ENCODE results near the gene CD300LD. TPM values are rescaled to one million over a fixed set of nuclear protein-coding genes. Genes with fewer than 3 reads are reported as not detected.

The CD300LD gene
- total and polyA plus RNA-seq, 2 experiments from 2014 or later, result not detected

DNA sequence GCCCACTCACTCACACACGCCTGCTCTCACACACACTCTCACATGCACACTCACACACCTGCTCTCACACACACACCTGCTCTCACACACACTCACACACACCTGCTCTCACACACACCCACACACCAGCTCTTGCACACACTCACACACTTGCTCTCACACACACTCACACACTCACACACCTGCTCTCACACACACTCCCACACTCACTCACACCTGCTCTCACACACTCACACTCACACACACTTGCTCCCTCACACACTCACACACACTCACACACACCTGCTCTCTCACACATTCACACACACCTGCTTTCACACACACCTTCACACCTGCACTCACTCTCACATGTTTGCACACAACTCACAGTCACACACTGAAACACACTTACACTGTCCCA lies 28.7 kb downstream of the CD300LD start (continued):
- TF ChIP-seq, protein P1, sequence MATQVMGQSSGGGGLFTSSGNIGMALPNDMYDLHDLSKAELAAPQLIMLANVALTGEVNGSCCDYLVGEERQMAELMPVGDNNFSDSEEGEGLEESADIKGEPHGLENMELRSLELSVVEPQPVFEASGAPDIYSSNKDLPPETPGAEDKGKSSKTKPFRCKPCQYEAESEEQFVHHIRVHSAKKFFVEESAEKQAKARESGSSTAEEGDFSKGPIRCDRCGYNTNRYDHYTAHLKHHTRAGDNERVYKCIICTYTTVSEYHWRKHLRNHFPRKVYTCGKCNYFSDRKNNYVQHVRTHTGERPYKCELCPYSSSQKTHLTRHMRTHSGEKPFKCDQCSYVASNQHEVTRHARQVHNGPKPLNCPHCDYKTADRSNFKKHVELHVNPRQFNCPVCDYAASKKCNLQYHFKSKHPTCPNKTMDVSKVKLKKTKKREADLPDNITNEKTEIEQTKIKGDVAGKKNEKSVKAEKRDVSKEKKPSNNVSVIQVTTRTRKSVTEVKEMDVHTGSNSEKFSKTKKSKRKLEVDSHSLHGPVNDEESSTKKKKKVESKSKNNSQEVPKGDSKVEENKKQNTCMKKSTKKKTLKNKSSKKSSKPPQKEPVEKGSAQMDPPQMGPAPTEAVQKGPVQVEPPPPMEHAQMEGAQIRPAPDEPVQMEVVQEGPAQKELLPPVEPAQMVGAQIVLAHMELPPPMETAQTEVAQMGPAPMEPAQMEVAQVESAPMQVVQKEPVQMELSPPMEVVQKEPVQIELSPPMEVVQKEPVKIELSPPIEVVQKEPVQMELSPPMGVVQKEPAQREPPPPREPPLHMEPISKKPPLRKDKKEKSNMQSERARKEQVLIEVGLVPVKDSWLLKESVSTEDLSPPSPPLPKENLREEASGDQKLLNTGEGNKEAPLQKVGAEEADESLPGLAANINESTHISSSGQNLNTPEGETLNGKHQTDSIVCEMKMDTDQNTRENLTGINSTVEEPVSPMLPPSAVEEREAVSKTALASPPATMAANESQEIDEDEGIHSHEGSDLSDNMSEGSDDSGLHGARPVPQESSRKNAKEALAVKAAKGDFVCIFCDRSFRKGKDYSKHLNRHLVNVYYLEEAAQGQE (IDR thresholded peaks at IDR 0.05; ENCODE audit: unreplicated experiment), result no peak
- no peak for TF ChIP-seq CREB1 (CRISPR knock-in tag; IDR thresholded peaks at IDR 0.05; ENCODE audit: low read depth)
- TF ChIP-seq, protein P2, sequence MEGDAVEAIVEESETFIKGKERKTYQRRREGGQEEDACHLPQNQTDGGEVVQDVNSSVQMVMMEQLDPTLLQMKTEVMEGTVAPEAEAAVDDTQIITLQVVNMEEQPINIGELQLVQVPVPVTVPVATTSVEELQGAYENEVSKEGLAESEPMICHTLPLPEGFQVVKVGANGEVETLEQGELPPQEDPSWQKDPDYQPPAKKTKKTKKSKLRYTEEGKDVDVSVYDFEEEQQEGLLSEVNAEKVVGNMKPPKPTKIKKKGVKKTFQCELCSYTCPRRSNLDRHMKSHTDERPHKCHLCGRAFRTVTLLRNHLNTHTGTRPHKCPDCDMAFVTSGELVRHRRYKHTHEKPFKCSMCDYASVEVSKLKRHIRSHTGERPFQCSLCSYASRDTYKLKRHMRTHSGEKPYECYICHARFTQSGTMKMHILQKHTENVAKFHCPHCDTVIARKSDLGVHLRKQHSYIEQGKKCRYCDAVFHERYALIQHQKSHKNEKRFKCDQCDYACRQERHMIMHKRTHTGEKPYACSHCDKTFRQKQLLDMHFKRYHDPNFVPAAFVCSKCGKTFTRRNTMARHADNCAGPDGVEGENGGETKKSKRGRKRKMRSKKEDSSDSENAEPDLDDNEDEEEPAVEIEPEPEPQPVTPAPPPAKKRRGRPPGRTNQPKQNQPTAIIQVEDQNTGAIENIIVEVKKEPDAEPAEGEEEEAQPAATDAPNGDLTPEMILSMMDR (conservative IDR thresholded peaks at IDR 0.05; ENCODE audit: low read depth in 2 of 2), result no peak
- TF ChIP-seq EZH2phosphoT487 (IDR thresholded peaks at IDR 0.05; ENCODE audit: unreplicated experiment), result no peak
- TF ChIP-seq ZNF114 (CRISPR knock-in tag; IDR thresholded peaks at IDR 0.05), result no peak
- no peak for TF ChIP-seq NANOG (IDR thresholded peaks at IDR 0.05; ENCODE audit: borderline replicate concordance)

DNA sequence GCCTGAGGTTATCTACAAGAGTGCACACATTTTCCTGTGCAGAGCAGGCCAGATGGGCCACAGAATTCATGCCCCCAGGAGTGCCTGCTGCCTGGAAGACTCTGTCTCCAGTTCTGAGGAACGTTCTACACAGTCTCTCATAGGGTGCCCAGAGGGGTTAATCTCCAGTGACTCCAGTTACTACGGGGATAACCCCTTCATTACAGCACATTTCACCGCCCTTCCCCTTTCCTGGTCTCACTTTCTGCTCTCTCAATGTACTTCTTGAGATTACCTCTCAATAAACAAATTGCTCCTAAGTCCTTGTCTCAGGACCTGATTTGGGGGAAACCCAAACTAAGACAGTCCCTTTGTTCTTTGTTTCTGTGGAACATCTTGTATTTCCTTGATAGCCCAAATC lies 30.5 kb downstream of the CD300LD start:
- DNase-seq (ENCODE audit: low spot score), result no peak
- H3K27ac ChIP-seq (ENCODE audit: low read depth), result no peak overlapping the region
- H3K4me3 ChIP-seq, result no peak overlapping the region
- peaks cover 4% of the 10 kb centered on the region; the same call in 1 of the 2 replicates for H3K9me2 ChIP-seq (ENCODE audit: insufficient read depth)
- no peak for ATAC-seq
- Mint-ChIP-seq H3K36me3 (ENCODE audit: low read depth) (peaks cover 15% of the 10 kb centered on the region), H3K4me1 (peaks cover 12% of the 10 kb centered on the region; the same call in 2 of the 3 replicates), H3K27ac (no peak overlapping the region), H3K4me3 (no peak overlapping the region), H3K27me3 (ENCODE audit: insufficient read depth, low read depth, poor library complexity) (peaks cover 11% of the 10 kb centered on the region), H3K9me3 (peaks cover 28% of the 10 kb centered on the region)
- no peaks in the 10 kb centered on the region for H3K79me2 ChIP-seq (replicated peaks; ENCODE audit: insufficient read depth)
- H3K4me1 ChIP-seq (ENCODE audit: insufficient read depth), result 0 out of 2 replicates have a peak, but pooled peaks cover 4% of the 10 kb centered on the region
- no peak overlapping the region for H3K4me2 ChIP-seq
- H2AFZ ChIP-seq, result no peak overlapping the region
- TF ChIP-seq, protein P3, sequence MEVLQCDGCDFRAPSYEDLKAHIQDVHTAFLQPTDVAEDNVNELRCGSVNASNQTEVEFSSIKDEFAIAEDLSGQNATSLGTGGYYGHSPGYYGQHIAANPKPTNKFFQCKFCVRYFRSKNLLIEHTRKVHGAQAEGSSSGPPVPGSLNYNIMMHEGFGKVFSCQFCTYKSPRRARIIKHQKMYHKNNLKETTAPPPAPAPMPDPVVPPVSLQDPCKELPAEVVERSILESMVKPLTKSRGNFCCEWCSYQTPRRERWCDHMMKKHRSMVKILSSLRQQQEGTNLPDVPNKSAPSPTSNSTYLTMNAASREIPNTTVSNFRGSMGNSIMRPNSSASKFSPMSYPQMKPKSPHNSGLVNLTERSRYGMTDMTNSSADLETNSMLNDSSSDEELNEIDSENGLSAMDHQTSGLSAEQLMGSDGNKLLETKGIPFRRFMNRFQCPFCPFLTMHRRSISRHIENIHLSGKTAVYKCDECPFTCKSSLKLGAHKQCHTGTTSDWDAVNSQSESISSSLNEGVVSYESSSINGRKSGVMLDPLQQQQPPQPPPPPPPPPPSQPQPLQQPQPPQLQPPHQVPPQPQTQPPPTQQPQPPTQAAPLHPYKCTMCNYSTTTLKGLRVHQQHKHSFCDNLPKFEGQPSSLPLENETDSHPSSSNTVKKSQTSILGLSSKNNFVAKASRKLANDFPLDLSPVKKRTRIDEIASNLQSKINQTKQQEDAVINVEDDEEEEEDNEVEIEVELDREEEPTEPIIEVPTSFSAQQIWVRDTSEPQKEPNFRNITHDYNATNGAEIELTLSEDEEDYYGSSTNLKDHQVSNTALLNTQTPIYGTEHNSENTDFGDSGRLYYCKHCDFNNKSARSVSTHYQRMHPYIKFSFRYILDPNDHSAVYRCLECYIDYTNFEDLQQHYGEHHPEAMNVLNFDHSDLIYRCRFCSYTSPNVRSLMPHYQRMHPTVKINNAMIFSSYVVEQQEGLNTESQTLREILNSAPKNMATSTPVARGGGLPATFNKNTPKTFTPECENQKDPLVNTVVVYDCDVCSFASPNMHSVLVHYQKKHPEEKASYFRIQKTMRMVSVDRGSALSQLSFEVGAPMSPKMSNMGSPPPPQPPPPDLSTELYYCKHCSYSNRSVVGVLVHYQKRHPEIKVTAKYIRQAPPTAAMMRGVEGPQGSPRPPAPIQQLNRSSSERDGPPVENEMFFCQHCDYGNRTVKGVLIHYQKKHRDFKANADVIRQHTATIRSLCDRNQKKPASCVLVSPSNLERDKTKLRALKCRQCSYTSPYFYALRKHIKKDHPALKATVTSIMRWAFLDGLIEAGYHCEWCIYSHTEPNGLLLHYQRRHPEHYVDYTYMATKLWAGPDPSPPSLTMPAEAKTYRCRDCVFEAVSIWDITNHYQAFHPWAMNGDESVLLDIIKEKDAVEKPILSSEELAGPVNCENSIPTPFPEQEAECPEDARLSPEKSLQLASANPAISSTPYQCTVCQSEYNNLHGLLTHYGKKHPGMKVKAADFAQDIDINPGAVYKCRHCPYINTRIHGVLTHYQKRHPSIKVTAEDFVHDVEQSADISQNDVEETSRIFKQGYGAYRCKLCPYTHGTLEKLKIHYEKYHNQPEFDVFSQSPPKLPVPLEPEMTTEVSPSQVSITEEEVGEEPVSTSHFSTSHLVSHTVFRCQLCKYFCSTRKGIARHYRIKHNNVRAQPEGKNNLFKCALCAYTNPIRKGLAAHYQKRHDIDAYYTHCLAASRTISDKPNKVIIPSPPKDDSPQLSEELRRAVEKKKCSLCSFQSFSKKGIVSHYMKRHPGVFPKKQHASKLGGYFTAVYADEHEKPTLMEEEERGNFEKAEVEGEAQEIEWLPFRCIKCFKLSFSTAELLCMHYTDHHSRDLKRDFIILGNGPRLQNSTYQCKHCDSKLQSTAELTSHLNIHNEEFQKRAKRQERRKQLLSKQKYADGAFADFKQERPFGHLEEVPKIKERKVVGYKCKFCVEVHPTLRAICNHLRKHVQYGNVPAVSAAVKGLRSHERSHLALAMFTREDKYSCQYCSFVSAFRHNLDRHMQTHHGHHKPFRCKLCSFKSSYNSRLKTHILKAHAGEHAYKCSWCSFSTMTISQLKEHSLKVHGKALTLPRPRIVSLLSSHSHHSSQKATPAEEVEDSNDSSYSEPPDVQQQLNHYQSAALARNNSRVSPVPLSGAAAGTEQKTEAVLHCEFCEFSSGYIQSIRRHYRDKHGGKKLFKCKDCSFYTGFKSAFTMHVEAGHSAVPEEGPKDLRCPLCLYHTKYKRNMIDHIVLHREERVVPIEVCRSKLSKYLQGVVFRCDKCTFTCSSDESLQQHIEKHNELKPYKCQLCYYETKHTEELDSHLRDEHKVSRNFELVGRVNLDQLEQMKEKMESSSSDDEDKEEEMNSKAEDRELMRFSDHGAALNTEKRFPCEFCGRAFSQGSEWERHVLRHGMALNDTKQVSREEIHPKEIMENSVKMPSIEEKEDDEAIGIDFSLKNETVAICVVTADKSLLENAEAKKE (CRISPR knock-in tag; IDR thresholded peaks at IDR 0.05), result no peak
- TF ChIP-seq ZNF114 (CRISPR knock-in tag; IDR thresholded peaks at IDR 0.05), result no peak
- TF ChIP-seq EZH2phosphoT487 (IDR thresholded peaks at IDR 0.05; ENCODE audit: unreplicated experiment), result no peak
- TF ChIP-seq, protein P2 (conservative IDR thresholded peaks at IDR 0.05; ENCODE audit: low read depth in 2 of 2), result no peak
- TF ChIP-seq EZH2 (IDR thresholded peaks at IDR 0.05; ENCODE audit: low read depth, unreplicated experiment), result no peak
- TF ChIP-seq JUNB (IDR thresholded peaks at IDR 0.05; ENCODE audit: unreplicated experiment), result no peak
- no peaks in the 10 kb centered on the region for H4K20me1 ChIP-seq (replicated peaks; ENCODE audit: insufficient read depth)
- H3K36me3 ChIP-seq (ENCODE audit: insufficient read depth), result 0 out of 2 replicates have a peak, but pooled peaks cover 3% of the 10 kb centered on the region
- no peaks in the 10 kb centered on the region for H3K27me3 ChIP-seq (ENCODE audit: insufficient read depth)
- no peaks in the 10 kb centered on the region for H3F3A ChIP-seq (replicated peaks; ENCODE audit: low read depth)

Data from GM23338 (cell line).